NK-92 (cell line): Measurements from ENCODE around the gene OGN.

Experiments used
- DNase-seq: peaks from one replicate; lab custom pipeline; 2025; ENCODE audit not compliant: unreplicated experiment; lab: John Stamatoyannopoulos, UW

OGN gene

GRCh38 chr9:92406477-92406876 is 2.1 kb upstream of the OGN start:
- no peak for DNase-seq

- DNase-seq: no peak
Observed at GRCh38 chr9:92405818-92406217, 1.4 kb upstream of the OGN start.

- DNase-seq: no peak
Observed at GRCh38 chr9:92402826-92403745, 1.3 kb downstream of the OGN start.

- no peak for DNase-seq
Observed at GRCh38 chr9:92402360-92402759, 2.0 kb downstream of the OGN start.

- DNase-seq: no peak
Observed at GRCh38 chr9:92397853-92398252, 6.5 kb downstream of the OGN start.

GRCh38 chr9:92395617-92396016 is 8.8 kb downstream of the OGN start:
- no peak for DNase-seq

GRCh38 chr9:92393686-92394085 is 10.7 kb downstream of the OGN start:
- DNase-seq: no peak

- no peak for DNase-seq
Observed at GRCh38 chr9:92392690-92393089, 11.7 kb downstream of the OGN start.

GRCh38 chr9:92385953-92386352 is 18.4 kb downstream of the OGN start:
- no peak for DNase-seq

GRCh38 chr9:92385477-92385876 is 18.9 kb downstream of the OGN start:
- DNase-seq: no peak

GRCh38 chr9:92385001-92385400 is 19.4 kb downstream of the OGN start:
- DNase-seq: no peak

GRCh38 chr9:92384375-92384774 is 20.0 kb downstream of the OGN start:
- no peak for DNase-seq

- no peak for DNase-seq
Observed at GRCh38 chr9:92381775-92382174, 22.6 kb downstream of the OGN start.

GRCh38 chr9:92380603-92381002 is 23.8 kb downstream of the OGN start:
- DNase-seq: no peak

- DNase-seq: no peak
Observed at GRCh38 chr9:92378865-92379560, 25.4 kb downstream of the OGN start.

- DNase-seq: no peak
Observed at GRCh38 chr9:92377876-92378275, 26.5 kb downstream of the OGN start.

- DNase-seq: no peak
Observed at GRCh38 chr9:92373167-92373566, 31.2 kb downstream of the OGN start.

GRCh38 chr9:92369075-92369474 is 35.3 kb downstream of the OGN start:
- no peak for DNase-seq

- no peak for DNase-seq
Observed at GRCh38 chr9:92360083-92360482, 44.3 kb downstream of the OGN start.

- DNase-seq: no peak
Observed at GRCh38 chr9:92359394-92359995, 44.9 kb downstream of the OGN start.

GRCh38 chr9:92353051-92353450 is 51.3 kb downstream of the OGN start:
- DNase-seq: no peak

- no peak for DNase-seq
Observed at GRCh38 chr9:92350740-92351133, 53.6 kb downstream of the OGN start.
